GM12892 (cell line): ENCODE results near the gene RTP3.

Source experiments
- POLR2A ChIP-seq: IDR thresholded peaks from 2 replicates; pipeline ENCODE4 v1.6.1; 2011; ENCODE audit warnings: low read depth, low read length, control low read depth
- POLR2AphosphoS5 ChIP-seq: IDR thresholded peaks from 2 replicates; pipeline ENCODE4 v1.6.1; 2011; ENCODE audit warnings: low read depth, low read length, control low read depth
- TAF1 ChIP-seq: IDR thresholded peaks from 2 replicates; pipeline ENCODE4 v1.6.1; 2011; ENCODE audit warnings: low read depth, mild to moderate bottlenecking, control low read depth, low read length, borderline replicate concordance

- TF ChIP-seq POLR2A (no peak), POLR2AphosphoS5 (no peak), TAF1 (no peak)
Measured at GRCh38 chr3:46484911-46485778, 12.6 kb upstream of the RTP3 start.
